A549 (cell line): Measurements from ENCODE around the gene NEMF. TPM values are rescaled to one million over a fixed set of nuclear protein-coding genes. Genes with fewer than 3 reads are reported as not detected.
A peak's percentile ranks its signal among the peaks of the same experiment; 100 is the strongest.

Source experiments
- ATAC-seq, 2 experiments: fragments of 200-7000 bp in 1 of 2; fragments of >200 bp in 1 of 2; cut with Nextera tagmentation in 1 of 2; cut with Tn5 transposase in 1 of 2; 3 replicates each; pipeline versions ENCODE4 v1.8.0 to v1.9.1; 2018 to 2020; ENCODE audit warnings: mild to moderate bottlenecking in 1 of 2, moderate library complexity in 1 of 2
- CTCF ChIA-PET: fragments of 300-600 bp; sonication (Branson Sonifier 250); formaldehyde crosslinking; extraction: SDS; loops from one replicate; lab custom pipeline; 2021; ENCODE audit warnings: antibody characterized with exemption, inconsistent platforms; lab: Yijun Ruan, JAX
- POLR2A ChIA-PET: fragments of 350-600 bp; formaldehyde crosslinking; extraction: SDS; loops from one replicate; lab custom pipeline; 2021; ENCODE audit warnings: antibody characterized with exemption, inconsistent platforms; lab: Yijun Ruan, JAX
- DNase-seq, 2 experiments: peaks; one replicate each; pipeline versions ENCODE4 v3.0.0 to v3.0.0-alpha.2; 2011 to 2016; ENCODE audit warnings: low read depth in 1 of 2, low spot score in 1 of 2
- FAIRE-seq: peaks from 2 replicates; lab custom pipeline; 2011; peaks lifted over from hg19 to GRCh38; lab: Jason Lieb, UNC
- H3K27ac ChIP-seq, 2 experiments: fragments of >200 bp; sonication (Bioruptor Twin); formaldehyde crosslinking; 3 replicates each; pipeline ENCODE4 v1.5.1; 2016 to 2017
- H3K4me1 ChIP-seq: fragments of >200 bp; sonication (Bioruptor Twin); formaldehyde crosslinking; 3 replicates; pipeline ENCODE4 v1.6.1; 2016
- H3K4me2 ChIP-seq: fragments of >200 bp; sonication (Bioruptor Twin); formaldehyde crosslinking; 3 replicates; pipeline ENCODE4 v1.6.1; 2016
- H3K4me3 ChIP-seq: fragments of >200 bp; sonication (Bioruptor Twin); formaldehyde crosslinking; 3 replicates; pipeline ENCODE4 v1.5.1; 2016
- H3K9me3 ChIP-seq: fragments of >200 bp; sonication (Bioruptor Twin); formaldehyde crosslinking; 3 replicates; pipeline ENCODE4 v1.6.1; 2016
- CEBPB ChIP-seq, 2 experiments: fragments of >200 bp in 1 of 2; sonication (Bioruptor Twin) in 1 of 2; formaldehyde crosslinking in 1 of 2; IDR thresholded peaks; 2 replicates each; pipeline ENCODE4 v1.6.1; 2012 to 2016
- CHD2 ChIP-seq: fragments of 150-350 bp; IDR thresholded peaks from 2 replicates; pipeline ENCODE4 v1.6.1; 2014; ENCODE audit warnings: low read length; ENCODE audit not compliant: partially characterized antibody
- EHMT2 ChIP-seq: fragments of 200-600 bp; sonication (generic); IDR thresholded peaks from 2 replicates; pipeline ENCODE4 v1.6.1; 2016; ENCODE audit warnings: antibody characterized with exemption, low read depth, mild to moderate bottlenecking, moderate library complexity
- EP300 ChIP-seq, 2 experiments: fragments of >200 bp; sonication (Bioruptor Twin); formaldehyde crosslinking; IDR thresholded peaks; 2 replicates in 1 of 2; 3 replicates in 1 of 2; pipeline ENCODE4 v1.6.1; 2016 to 2017
- FOSL2 ChIP-seq, 2 experiments: fragments of 450-650 bp in 1 of 2; fragments of >200 bp in 1 of 2; sonication (Bioruptor Twin) in 1 of 2; formaldehyde crosslinking; IDR thresholded peaks; 2 replicates each; pipeline versions ENCODE4 v1.5.0 to v1.6.1; 2016 to 2020; ENCODE audit warnings: mild to moderate bottlenecking in 1 of 2, moderate library complexity in 1 of 2
- HEYL ChIP-seq: fragments of 250-450 bp; sonication (Bioruptor Pico); IDR thresholded peaks from 2 replicates; pipeline ENCODE4 v1.8.0; 2021; ENCODE audit warnings: mild to moderate bottlenecking, moderate library complexity
- HOXA7 ChIP-seq: fragments of 250-450 bp; sonication (Bioruptor Pico); IDR thresholded peaks from 2 replicates; pipeline ENCODE4 v1.5.0; 2020; ENCODE audit warnings: mild to moderate bottlenecking, moderate library complexity
- HOXB13 ChIP-seq: fragments of 250-450 bp; sonication (Bioruptor Pico); IDR thresholded peaks from 2 replicates; pipeline ENCODE4 v1.5.0; 2020; ENCODE audit warnings: low read depth, mild to moderate bottlenecking, moderate library complexity
- JUN ChIP-seq, 2 experiments: fragments of >200 bp; sonication (Bioruptor Twin); formaldehyde crosslinking; IDR thresholded peaks; 2 replicates in 1 of 2; 3 replicates in 1 of 2; pipeline ENCODE4 v1.6.1; 2016 to 2017
- MYC ChIP-seq: IDR thresholded peaks from 2 replicates; pipeline ENCODE4 v1.6.1; 2012; ENCODE audit warnings: mild to moderate bottlenecking, inconsistent platforms, low read length, improper control_type of control experiment, borderline replicate concordance
- PHF8 ChIP-seq: fragments of 200-600 bp; sonication (generic); IDR thresholded peaks from 2 replicates; pipeline ENCODE4 v1.6.1; 2016; ENCODE audit warnings: low read depth, mild to moderate bottlenecking, antibody characterized with exemption, moderate library complexity, borderline replicate concordance
- POLR2A ChIP-seq: IDR thresholded peaks from 2 replicates; pipeline ENCODE4 v1.6.1; 2012; ENCODE audit warnings: mild to moderate bottlenecking, low read length
- RAD21 ChIP-seq, 2 experiments: fragments of >200 bp in 1 of 2; sonication (Bioruptor Twin) in 1 of 2; formaldehyde crosslinking in 1 of 2; IDR thresholded peaks in 1 of 2; conservative IDR thresholded peaks in 1 of 2; 2 replicates in 1 of 2; 3 replicates in 1 of 2; pipeline ENCODE4 v1.6.1; 2012 to 2018; ENCODE audit warnings: inconsistent platforms in 1 of 2
- RFX5 ChIP-seq: fragments of 450-650 bp; IDR thresholded peaks from 2 replicates; pipeline ENCODE4 v1.7.1; 2014; ENCODE audit warnings: antibody characterized with exemption, mild to moderate bottlenecking, moderate library complexity
- SMC3 ChIP-seq: fragments of >200 bp; sonication (Bioruptor Twin); formaldehyde crosslinking; IDR thresholded peaks from 3 replicates; pipeline ENCODE4 v1.6.1; 2018; ENCODE audit warnings: inconsistent platforms
- SREBF2 ChIP-seq: fragments of 450-650 bp; IDR thresholded peaks from 2 replicates; pipeline ENCODE4 v1.6.1; 2014; ENCODE audit warnings: mild to moderate bottlenecking, moderate library complexity
- ZFP36 ChIP-seq: fragments of 450-650 bp; IDR thresholded peaks from 2 replicates; pipeline ENCODE4 v1.6.1; 2014; ENCODE audit warnings: borderline replicate concordance; ENCODE audit not compliant: partially characterized antibody
- ZNF302 ChIP-seq: fragments of 250-450 bp; sonication (Bioruptor Pico); IDR thresholded peaks from 2 replicates; pipeline ENCODE4 v1.9.0; 2021; ENCODE audit warnings: inconsistent platforms, mild to moderate bottlenecking, moderate library complexity
- WGBS: methylation state at CpG from one replicate; pipeline ENCODE4 v1.1.6; 2017; ENCODE audit errors: missing lambda C conversion rate; 5-methylcytosine and 5-hydroxymethylcytosine counted together
- polyA plus RNA-seq, 4 experiments: library from polyadenylated mRNA; depleted of rRNA in 3 of 4; stranded (reverse); fragments of >200 nt; fragmentation: RNase III in 1 of 4; extraction: RNeasy Plus Mini Kit Qiagen cat#74134 plus additional on column Dnase treatment in 1 of 4; gene quantifications; 2 replicates in 3 of 4; 3 replicates in 1 of 4; pipeline ENCODE4 v1.2.3, GENCODE V29; 2011 to 2017
- TF ChIP-seq, protein P1 (sequence below): fragments of >200 bp; sonication (Bioruptor Twin); formaldehyde crosslinking; IDR thresholded peaks from 3 replicates; pipeline ENCODE4 v1.5.1; 2016
- TF ChIP-seq, protein P2 (sequence below): IDR thresholded peaks from 2 replicates; pipeline ENCODE4 v1.6.1; 2012
- TF ChIP-seq, protein P3 (sequence below): fragments of >200 bp; sonication (Bioruptor Twin); formaldehyde crosslinking; IDR thresholded peaks from 2 replicates; pipeline ENCODE4 v1.6.1; 2016
- TF ChIP-seq, protein P4 (sequence below): fragments of 200-600 bp; sonication (generic); IDR thresholded peaks from 2 replicates; pipeline ENCODE4 v1.6.1; 2016; ENCODE audit warnings: antibody characterized with exemption, mild to moderate bottlenecking, moderate library complexity
- TF ChIP-seq, protein P5 (sequence below): fragments of 250-450 bp; sonication (Bioruptor Pico); IDR thresholded peaks from 2 replicates; pipeline ENCODE4 v1.5.0; 2020; ENCODE audit warnings: low read depth, mild to moderate bottlenecking, moderate library complexity

NEMF gene
- polyA plus RNA-seq, 2 of the 4 experiments (the other 2 are of a cell fraction): 58.3 to 59.6 TPM

DNA sequence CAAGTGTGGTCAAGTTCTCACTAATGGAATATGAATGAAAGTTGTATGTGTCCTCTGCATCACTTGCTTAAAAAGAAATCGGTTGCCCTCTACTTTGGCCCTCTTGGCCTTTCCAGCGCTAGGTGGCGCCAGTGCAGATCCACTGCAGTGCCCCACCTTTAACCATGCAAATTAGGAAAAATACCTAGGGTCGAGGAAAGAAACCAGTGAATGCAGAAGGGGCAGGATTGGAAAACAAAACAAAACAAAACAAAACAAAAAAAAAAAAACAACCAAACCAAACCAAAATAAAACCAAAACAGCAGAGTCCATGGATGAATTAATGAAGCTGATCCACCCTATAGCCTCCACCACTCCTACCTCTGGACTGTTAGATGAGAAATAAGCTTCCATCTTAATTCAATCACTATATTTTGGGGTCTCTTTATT is 12.9 kb upstream of the NEMF start:
- 1% methylated on average over 4 of the region's 4 CpGs for WGBS
- peak; percentile 13 for FAIRE-seq
- Histone ChIP-seq H3K4me2 (peak overlapping the region; percentile 3; the same call in 2 of the 3 replicates), H3K9me3 (no peaks in the 10 kb centered on the region), H3K4me1 (peaks cover 32% of the 10 kb centered on the region), H3K27ac (peak overlapping the region; percentile 0 to 10; a peak in 2 of 6 replicates), H3K4me3 (no peak overlapping the region)
- TF ChIP-seq, protein P1, sequence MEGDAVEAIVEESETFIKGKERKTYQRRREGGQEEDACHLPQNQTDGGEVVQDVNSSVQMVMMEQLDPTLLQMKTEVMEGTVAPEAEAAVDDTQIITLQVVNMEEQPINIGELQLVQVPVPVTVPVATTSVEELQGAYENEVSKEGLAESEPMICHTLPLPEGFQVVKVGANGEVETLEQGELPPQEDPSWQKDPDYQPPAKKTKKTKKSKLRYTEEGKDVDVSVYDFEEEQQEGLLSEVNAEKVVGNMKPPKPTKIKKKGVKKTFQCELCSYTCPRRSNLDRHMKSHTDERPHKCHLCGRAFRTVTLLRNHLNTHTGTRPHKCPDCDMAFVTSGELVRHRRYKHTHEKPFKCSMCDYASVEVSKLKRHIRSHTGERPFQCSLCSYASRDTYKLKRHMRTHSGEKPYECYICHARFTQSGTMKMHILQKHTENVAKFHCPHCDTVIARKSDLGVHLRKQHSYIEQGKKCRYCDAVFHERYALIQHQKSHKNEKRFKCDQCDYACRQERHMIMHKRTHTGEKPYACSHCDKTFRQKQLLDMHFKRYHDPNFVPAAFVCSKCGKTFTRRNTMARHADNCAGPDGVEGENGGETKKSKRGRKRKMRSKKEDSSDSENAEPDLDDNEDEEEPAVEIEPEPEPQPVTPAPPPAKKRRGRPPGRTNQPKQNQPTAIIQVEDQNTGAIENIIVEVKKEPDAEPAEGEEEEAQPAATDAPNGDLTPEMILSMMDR: peak; percentile 88
- TF ChIP-seq SMC3 (peak; percentile 86), RAD21 (conservative IDR thresholded peaks at IDR 0.05 in 1 of 2, IDR thresholded peaks at IDR 0.05 in 1 of 2) (peak; percentile 76 to 85)
- TF ChIP-seq, protein P2, sequence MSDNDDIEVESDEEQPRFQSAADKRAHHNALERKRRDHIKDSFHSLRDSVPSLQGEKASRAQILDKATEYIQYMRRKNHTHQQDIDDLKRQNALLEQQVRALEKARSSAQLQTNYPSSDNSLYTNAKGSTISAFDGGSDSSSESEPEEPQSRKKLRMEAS: no peak
- POLR2A ChIA-PET: no interaction called here
- ATAC-seq: 0 out of 6 replicates have a peak, but pooled peaks of 1 of the 2 experiments have one; percentile 10
- CTCF ChIA-PET: interaction anchor here (0.5 to 12.6 kb wide), 51 partner anchors 12 to 1114 kb away, joined by 3 to 259 read pairs (median 4); partner anchors contain the start of genes ARF6, NEMF and VCPKMT
- DNase-seq: peak; percentile 28 to 75

DNA sequence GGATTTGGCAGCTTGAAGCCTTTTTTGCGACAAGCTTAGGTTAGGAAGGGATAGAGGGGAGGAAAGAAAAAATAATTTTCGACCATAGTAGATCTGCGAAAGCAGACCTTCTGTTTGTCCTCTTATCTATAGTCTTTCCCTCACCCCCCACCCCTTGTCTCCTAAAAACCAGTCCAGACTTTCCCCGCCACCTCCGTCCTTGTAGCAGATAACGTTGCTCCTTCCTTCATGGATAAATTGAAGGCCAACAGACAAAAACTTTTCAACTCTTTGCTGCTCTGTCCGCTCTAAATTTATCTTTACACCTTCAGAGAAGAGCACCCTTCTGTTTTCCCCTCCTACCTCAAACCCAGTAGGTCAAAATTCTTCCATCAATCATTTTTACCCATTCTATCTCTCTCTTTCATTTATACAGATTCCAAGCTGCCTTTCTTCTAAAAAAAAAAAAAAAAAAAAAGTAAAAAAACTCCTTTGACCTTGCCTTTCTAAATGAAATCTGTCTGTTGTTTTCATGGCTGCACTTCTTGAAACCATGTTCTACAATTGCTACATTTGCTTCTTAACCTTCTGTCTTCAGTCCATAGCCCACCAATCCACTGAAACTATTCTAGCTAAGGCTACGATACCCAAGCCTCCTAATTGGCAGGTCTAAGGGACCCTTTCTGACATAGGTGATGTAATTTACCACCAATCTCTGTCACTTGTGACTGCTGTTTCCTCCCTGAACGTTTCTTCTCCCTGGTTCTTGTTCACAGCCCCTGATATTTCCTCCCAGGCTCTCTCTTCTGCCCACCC is 11.1 kb upstream of the NEMF start:
- DNase-seq (no peak), ATAC-seq (no peak), FAIRE-seq (no peak)
- POLR2A ChIA-PET: interaction anchor here (0.7 to 3.3 kb wide), 13 partner anchors 11 to 253 kb away, joined by 3 to 38 read pairs (median 5); partner anchors contain the start of genes ARF6, NEMF and VCPKMT
- WGBS: 20% methylated on average over 9 of the region's 9 CpGs
- Histone ChIP-seq H3K9me3 (no peaks in the 10 kb centered on the region), H3K4me3 (peak overlapping the region; percentile 66), H3K27ac (peak overlapping the region; percentile 86 to 88), H3K4me1 (peaks cover 21% of the 10 kb centered on the region), H3K4me2 (peak overlapping the region; percentile 82)
- TF ChIP-seq POLR2A (no peak), FOSL2 (IDR thresholded peaks at IDR 0.05) (no peak), FOSL2 (CRISPR knock-in tag; IDR thresholded peaks at IDR 0.05) (no peak), EHMT2 (no peak), PHF8 (no peak), SMC3 (no peak), MYC (no peak), SREBF2 (no peak), RFX5 (no peak), EP300 (IDR thresholded peaks at IDR 0.05) (no peak), JUN (IDR thresholded peaks at IDR 0.05) (no peak), ZNF302 (CRISPR knock-in tag) (no peak), CHD2 (no peak), HOXA7 (CRISPR knock-in tag) (no peak), HOXB13 (CRISPR knock-in tag) (no peak), HEYL (CRISPR knock-in tag) (no peak), ZFP36 (no peak), CEBPB (IDR thresholded peaks at IDR 0.05) (no peak)
- TF ChIP-seq, protein P3, sequence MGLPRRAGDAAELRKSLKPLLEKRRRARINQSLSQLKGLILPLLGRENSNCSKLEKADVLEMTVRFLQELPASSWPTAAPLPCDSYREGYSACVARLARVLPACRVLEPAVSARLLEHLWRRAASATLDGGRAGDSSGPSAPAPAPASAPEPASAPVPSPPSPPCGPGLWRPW: no peak
- TF ChIP-seq, protein P4, sequence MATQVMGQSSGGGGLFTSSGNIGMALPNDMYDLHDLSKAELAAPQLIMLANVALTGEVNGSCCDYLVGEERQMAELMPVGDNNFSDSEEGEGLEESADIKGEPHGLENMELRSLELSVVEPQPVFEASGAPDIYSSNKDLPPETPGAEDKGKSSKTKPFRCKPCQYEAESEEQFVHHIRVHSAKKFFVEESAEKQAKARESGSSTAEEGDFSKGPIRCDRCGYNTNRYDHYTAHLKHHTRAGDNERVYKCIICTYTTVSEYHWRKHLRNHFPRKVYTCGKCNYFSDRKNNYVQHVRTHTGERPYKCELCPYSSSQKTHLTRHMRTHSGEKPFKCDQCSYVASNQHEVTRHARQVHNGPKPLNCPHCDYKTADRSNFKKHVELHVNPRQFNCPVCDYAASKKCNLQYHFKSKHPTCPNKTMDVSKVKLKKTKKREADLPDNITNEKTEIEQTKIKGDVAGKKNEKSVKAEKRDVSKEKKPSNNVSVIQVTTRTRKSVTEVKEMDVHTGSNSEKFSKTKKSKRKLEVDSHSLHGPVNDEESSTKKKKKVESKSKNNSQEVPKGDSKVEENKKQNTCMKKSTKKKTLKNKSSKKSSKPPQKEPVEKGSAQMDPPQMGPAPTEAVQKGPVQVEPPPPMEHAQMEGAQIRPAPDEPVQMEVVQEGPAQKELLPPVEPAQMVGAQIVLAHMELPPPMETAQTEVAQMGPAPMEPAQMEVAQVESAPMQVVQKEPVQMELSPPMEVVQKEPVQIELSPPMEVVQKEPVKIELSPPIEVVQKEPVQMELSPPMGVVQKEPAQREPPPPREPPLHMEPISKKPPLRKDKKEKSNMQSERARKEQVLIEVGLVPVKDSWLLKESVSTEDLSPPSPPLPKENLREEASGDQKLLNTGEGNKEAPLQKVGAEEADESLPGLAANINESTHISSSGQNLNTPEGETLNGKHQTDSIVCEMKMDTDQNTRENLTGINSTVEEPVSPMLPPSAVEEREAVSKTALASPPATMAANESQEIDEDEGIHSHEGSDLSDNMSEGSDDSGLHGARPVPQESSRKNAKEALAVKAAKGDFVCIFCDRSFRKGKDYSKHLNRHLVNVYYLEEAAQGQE: no peak
- TF ChIP-seq, protein P5, sequence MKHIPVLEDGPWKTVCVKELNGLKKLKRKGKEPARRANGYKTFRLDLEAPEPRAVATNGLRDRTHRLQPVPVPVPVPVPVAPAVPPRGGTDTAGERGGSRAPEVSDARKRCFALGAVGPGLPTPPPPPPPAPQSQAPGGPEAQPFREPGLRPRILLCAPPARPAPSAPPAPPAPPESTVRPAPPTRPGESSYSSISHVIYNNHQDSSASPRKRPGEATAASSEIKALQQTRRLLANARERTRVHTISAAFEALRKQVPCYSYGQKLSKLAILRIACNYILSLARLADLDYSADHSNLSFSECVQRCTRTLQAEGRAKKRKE (CRISPR knock-in tag): no peak
- CTCF ChIA-PET: interaction anchor here (0.5 to 12.6 kb wide), 20 partner anchors 12 to 391 kb away, joined by 3 to 259 read pairs (median 9); partner anchors contain the start of genes ARF6, NEMF and VCPKMT
